Fibroblast of lung (primary cell): ENCODE measurements around the gene ZDHHC3. TPM values are rescaled to one million over a fixed set of nuclear protein-coding genes. Genes with fewer than 3 reads are reported as not detected.

Experiments
- DNase-seq, 2 donors: peaks; one replicate each; pipeline versions ENCODE4 v3.0.0 to v3.0.0-alpha.2; 2010; ENCODE audit warnings: low read depth in 2 of 2
- H2AFZ ChIP-seq: 2 replicates; pipeline ENCODE4 v1.5.1; 2012; ENCODE audit warnings: low read length, control low read depth, inconsistent platforms
- H3K27ac ChIP-seq: 2 replicates; pipeline ENCODE4 v1.5.1; 2011; ENCODE audit warnings: low read length, control low read depth; ENCODE audit not compliant: insufficient read depth
- H3K27me3 ChIP-seq: 2 replicates; pipeline ENCODE4 v1.5.1; 2011; ENCODE audit warnings: mild to moderate bottlenecking, low read length; ENCODE audit not compliant: control insufficient read depth, insufficient read depth
- H3K36me3 ChIP-seq: 2 replicates; pipeline ENCODE4 v1.5.1; 2011; ENCODE audit warnings: low read length; ENCODE audit not compliant: control insufficient read depth, insufficient read depth
- H3K4me1 ChIP-seq: 2 replicates; pipeline ENCODE4 v1.5.1; 2011; ENCODE audit warnings: low read length; ENCODE audit not compliant: control insufficient read depth, insufficient read depth; ENCODE audit errors: extremely low read depth
- H3K4me2 ChIP-seq: 2 replicates; pipeline ENCODE4 v1.5.1; 2011; ENCODE audit warnings: low read length, control low read depth; ENCODE audit not compliant: insufficient read depth; ENCODE audit errors: extremely low read depth
- H3K4me3 ChIP-seq, 4 experiments: fragments of 200-600 bp in 1 of 4; sonication (generic) in 1 of 4; replicated peaks in 1 of 4; 2 replicates each; pipeline ENCODE4 v1.5.1; 2011 to 2016; ENCODE audit warnings: low read length in 4 of 4, low read depth in 3 of 4, mild to moderate bottlenecking in 3 of 4, control low read depth in 2 of 4, inconsistent platforms in 1 of 4, mixed read lengths in 1 of 4; ENCODE audit not compliant: insufficient read depth in 1 of 4; ENCODE audit errors: control extremely low read depth in 1 of 4
- H3K79me2 ChIP-seq: 2 replicates; pipeline ENCODE4 v1.5.1; 2012; ENCODE audit warnings: mild to moderate bottlenecking, low read length, inconsistent platforms; ENCODE audit not compliant: control insufficient read depth, insufficient read depth
- H3K9ac ChIP-seq: 2 replicates; pipeline ENCODE4 v1.5.1; 2011; ENCODE audit warnings: mild to moderate bottlenecking, low read length, control low read depth; ENCODE audit not compliant: insufficient read depth
- H3K9me3 ChIP-seq: 2 replicates; pipeline ENCODE4 v1.5.1; 2012; ENCODE audit warnings: low read depth, low read length; ENCODE audit not compliant: control insufficient read depth, insufficient read depth
- H4K20me1 ChIP-seq: 2 replicates; pipeline ENCODE4 v1.5.1; 2011; ENCODE audit warnings: low read length; ENCODE audit not compliant: control insufficient read depth, insufficient read depth; ENCODE audit errors: extremely low read depth
- EZH2 ChIP-seq: IDR thresholded peaks from 2 replicates; pipeline ENCODE4 v1.5.1; 2012; ENCODE audit warnings: low read length, control low read depth, mild to moderate bottlenecking; ENCODE audit errors: missing control alignments
- polyA plus RNA-seq, 2 donors: library from polyadenylated mRNA; depleted of rRNA in 1 of 2; stranded (reverse) in 1 of 2; unstranded in 1 of 2; fragments of >200 nt; gene quantifications; 2 replicates each; pipeline ENCODE4 v1.2.1, GENCODE V29; 2011 to 2012; ENCODE audit warnings: missing spikeins in 1 of 2
- total RNA-seq: library from RNA; depleted of rRNA; stranded (reverse); fragments of >200 nt; gene quantifications from 2 replicates; pipeline ENCODE4 v1.2.1, GENCODE V29; 2014
- TF ChIP-seq, protein P1 (sequence below), 2 donors: IDR thresholded peaks in 1 of 2; conservative IDR thresholded peaks in 1 of 2; 1 replicate in 1 of 2; 2 replicates in 1 of 2; pipeline ENCODE4 v1.5.1; 2011 to 2012; ENCODE audit warnings: low read length in 2 of 2, control low read depth in 1 of 2, inconsistent platforms in 1 of 2, low read depth in 1 of 2, mild to moderate bottlenecking in 1 of 2

ZDHHC3 gene
- total and polyA plus RNA-seq, 2 donors (not counting 1 experiment from before 2014, with no cell fraction given): 53.2 to 126 TPM

DNA sequence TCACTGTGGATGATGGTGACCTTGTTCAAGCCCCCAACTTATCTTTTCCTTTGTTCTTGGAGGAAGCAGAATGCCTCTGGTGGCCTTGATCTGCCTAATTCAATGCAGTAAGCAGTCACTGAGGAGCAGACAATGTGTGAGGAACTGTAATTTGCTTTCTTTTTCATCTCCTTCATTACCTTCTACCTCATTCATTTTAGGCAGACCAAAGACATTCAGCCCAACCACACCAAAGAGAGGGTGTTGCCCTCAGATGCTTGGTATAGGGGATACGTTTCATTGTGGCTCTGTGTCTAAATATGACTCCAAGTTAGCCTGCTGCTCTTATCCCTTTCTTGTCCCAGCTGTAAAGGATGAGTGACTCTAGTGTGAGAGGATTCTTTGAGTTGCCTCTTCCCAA lies 15.4 kb upstream of the ZDHHC3 start:
- Histone ChIP-seq H3K4me1 (peaks cover 29% of the 10 kb centered on the region), H3K27me3 (no peaks in the 10 kb centered on the region), H3K79me2 (peaks cover 11% of the 10 kb centered on the region), H3K9ac (no peak overlapping the region), H3K4me3 (no peak overlapping the region), H2AFZ (no peak overlapping the region), H3K9me3 (no peaks in the 10 kb centered on the region), H4K20me1 (no peaks in the 10 kb centered on the region), H3K27ac (no peak overlapping the region), H3K36me3 (peaks cover 5% of the 10 kb centered on the region), H3K4me2 (no peak overlapping the region)
- DNase-seq: no peak
- TF ChIP-seq EZH2: no peak
- TF ChIP-seq, protein P1, sequence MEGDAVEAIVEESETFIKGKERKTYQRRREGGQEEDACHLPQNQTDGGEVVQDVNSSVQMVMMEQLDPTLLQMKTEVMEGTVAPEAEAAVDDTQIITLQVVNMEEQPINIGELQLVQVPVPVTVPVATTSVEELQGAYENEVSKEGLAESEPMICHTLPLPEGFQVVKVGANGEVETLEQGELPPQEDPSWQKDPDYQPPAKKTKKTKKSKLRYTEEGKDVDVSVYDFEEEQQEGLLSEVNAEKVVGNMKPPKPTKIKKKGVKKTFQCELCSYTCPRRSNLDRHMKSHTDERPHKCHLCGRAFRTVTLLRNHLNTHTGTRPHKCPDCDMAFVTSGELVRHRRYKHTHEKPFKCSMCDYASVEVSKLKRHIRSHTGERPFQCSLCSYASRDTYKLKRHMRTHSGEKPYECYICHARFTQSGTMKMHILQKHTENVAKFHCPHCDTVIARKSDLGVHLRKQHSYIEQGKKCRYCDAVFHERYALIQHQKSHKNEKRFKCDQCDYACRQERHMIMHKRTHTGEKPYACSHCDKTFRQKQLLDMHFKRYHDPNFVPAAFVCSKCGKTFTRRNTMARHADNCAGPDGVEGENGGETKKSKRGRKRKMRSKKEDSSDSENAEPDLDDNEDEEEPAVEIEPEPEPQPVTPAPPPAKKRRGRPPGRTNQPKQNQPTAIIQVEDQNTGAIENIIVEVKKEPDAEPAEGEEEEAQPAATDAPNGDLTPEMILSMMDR (conservative IDR thresholded peaks at IDR 0.05 in 1 of 2, IDR thresholded peaks at IDR 0.05 in 1 of 2; ENCODE audit: low read depth in 1 of 2, low read length in 2 of 2): no peak

DNA sequence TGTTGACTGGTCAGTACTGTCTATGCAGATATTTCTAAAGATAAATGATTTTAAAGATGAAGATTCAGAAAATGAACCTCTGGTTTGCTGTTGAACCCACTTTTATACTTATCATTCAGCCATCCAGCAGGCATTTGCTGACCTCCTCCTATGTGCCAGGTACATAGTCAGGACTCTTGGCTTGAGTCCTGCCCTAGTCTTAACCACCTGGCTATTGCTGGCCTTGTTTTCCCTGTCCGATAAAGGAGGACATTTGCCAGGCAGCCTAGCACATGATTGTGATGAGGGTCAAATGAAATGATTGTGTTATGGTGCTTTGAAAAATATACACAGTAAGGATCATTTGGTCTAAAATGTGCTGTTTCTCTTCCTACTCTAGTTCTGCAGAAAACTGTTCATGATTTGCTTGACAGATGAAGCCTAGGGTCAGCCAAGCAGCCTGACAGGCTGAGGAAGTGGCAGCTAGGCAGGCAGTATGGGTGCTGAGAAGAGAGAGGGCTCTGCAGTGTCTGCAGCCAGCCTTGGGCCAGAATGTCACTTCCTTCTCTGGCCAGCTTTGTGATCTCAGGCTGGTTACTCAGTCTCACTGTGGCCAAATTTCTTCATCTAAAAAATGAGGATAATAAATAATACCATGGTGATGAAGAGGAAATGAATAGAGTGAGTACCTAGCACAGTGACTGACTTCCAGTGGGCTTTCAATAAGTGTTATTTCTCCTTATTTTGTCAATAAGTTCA lies 13.8 kb upstream of the ZDHHC3 start:
- no peak for DNase-seq
- no peak overlapping the region for H3K4me2 ChIP-seq
- H3K36me3 ChIP-seq: peaks cover 3% of the 10 kb centered on the region
- TF ChIP-seq, protein P1 (conservative IDR thresholded peaks at IDR 0.05 in 1 of 2, IDR thresholded peaks at IDR 0.05 in 1 of 2; ENCODE audit: low read depth in 1 of 2, low read length in 2 of 2): no peak
- TF ChIP-seq EZH2: no peak
- H3K4me3 ChIP-seq: no peak overlapping the region
- H2AFZ ChIP-seq: no peak overlapping the region
- H4K20me1 ChIP-seq: no peaks in the 10 kb centered on the region
- no peaks in the 10 kb centered on the region for H3K27me3 ChIP-seq
- peaks cover 20% of the 10 kb centered on the region for H3K4me1 ChIP-seq
- H3K79me2 ChIP-seq: peaks cover 9% of the 10 kb centered on the region
- H3K9ac ChIP-seq: no peak overlapping the region
- H3K27ac ChIP-seq: no peak overlapping the region
- no peaks in the 10 kb centered on the region for H3K9me3 ChIP-seq

DNA sequence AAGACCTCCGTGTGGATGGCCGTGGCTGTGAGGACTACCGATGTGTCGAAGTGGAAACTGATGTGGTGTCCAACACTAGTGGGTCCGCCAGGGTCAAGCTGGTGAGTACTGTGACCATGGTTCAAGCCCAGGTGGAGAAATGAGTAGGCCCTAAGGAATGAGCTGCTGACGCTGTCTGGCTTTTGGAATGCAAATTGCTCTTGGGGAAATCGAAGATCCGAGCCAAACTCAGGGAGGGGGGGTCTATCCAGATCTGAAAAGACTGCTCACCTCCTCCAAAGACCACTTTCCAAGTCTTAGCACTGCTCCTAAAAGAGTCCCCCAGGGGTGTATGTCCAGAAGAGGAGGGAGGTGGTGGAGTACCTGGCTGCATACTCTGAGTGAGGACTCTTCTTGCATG lies 13.2 kb upstream of the ZDHHC3 start:
- TF ChIP-seq EZH2: no peak
- TF ChIP-seq, protein P1 (conservative IDR thresholded peaks at IDR 0.05 in 1 of 2, IDR thresholded peaks at IDR 0.05 in 1 of 2; ENCODE audit: low read depth in 1 of 2, low read length in 2 of 2): no peak
- Histone ChIP-seq H3K36me3 (peaks cover 3% of the 10 kb centered on the region), H4K20me1 (no peaks in the 10 kb centered on the region), H3K79me2 (peaks cover 13% of the 10 kb centered on the region), H2AFZ (no peak overlapping the region), H3K27me3 (no peaks in the 10 kb centered on the region), H3K4me1 (peaks cover 14% of the 10 kb centered on the region), H3K4me2 (no peak overlapping the region), H3K9me3 (no peaks in the 10 kb centered on the region), H3K9ac (no peak overlapping the region), H3K4me3 (no peak overlapping the region), H3K27ac (no peak overlapping the region)
- DNase-seq: peak in 1 of 2 donors; percentile 37
